Upper lobe of right lung (tissue), 1 donor: ENCODE measurements around the gene ZCCHC12. TPM values are rescaled to one million over a fixed set of nuclear protein-coding genes. Genes with fewer than 3 reads are reported as not detected.
"Not testable (repeated sequence)": the region's sequence is repeated elsewhere in the genome, so short reads cannot be mapped to it uniquely, and the experiment has no call there.

Source experiments
- ATAC-seq: fragments of 200-7000 bp; cut with Tn5 transposase; one replicate; pipeline ENCODE4 v1.9.1; 2020; ENCODE audit warnings: mild to moderate bottlenecking, moderate library complexity
- DNase-seq: peaks from one replicate; pipeline ENCODE4 v3.0.0-alpha.2; 2020
- H3K27ac ChIP-seq: fragments of 200-600 bp; one replicate; pipeline ENCODE4 v1.8.0; 2022
- H3K27me3 ChIP-seq: fragments of 200-600 bp; one replicate; pipeline ENCODE4 v1.8.0; 2022; ENCODE audit warnings: mild to moderate bottlenecking
- H3K36me3 ChIP-seq: fragments of 200-600 bp; one replicate; pipeline ENCODE4 v1.8.0; 2022
- H3K4me1 ChIP-seq: fragments of 200-600 bp; one replicate; pipeline ENCODE4 v1.8.0; 2022
- H3K4me3 ChIP-seq: fragments of 200-600 bp; one replicate; pipeline ENCODE4 v1.8.0; 2022; ENCODE audit warnings: mild to moderate bottlenecking
- H3K9me3 ChIP-seq: fragments of 200-600 bp; one replicate; pipeline ENCODE4 v1.8.0; 2022
- intact Hi-C: fragments of 100-400 bp; cut with DNase I; formaldehyde crosslinking; loops from one replicate; pipeline ENCODE4 v1.11.0; 2022
- total RNA-seq: library from RNA; stranded (reverse); fragmentation: NEBNext Ultra II Directional; extraction: Animal tissue kit (Norgen Biotek cat#: 25700); gene quantifications from one replicate; pipeline ENCODE4 v1.2.1, GENCODE V29; 2021
- TF ChIP-seq, protein P1 (sequence below): fragments of 200-600 bp; IDR thresholded peaks from one replicate; pipeline ENCODE4 v1.8.0; 2022; ENCODE audit warnings: antibody characterized with exemption
- donor health status: DM: no; HTN: yes; CAD: no; lungs with severe emphysema.

Gene ZCCHC12
- total RNA-seq, 1 donor from 2014 or later = 0.41 TPM

DNA sequence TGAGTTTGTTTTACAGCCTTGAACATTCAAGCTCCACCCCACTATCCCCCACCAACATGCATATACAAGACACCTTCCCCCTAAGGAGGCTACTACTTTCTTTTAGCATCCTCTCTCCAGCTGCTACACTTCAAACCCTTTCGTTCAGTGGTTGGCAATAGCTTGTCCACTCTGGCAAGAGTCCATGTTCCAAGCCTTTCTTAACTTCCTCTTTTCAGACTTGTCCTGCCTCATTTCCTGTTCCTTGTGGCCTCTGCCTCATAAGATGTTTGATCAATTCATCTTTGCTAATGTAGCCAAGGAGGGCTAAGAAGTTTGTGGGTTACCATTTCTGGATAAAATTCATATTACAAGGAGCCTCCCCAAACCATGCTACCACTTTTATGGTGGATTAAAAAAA lies 20.8 kb upstream of the ZCCHC12 start:
- Histone ChIP-seq H3K4me3 (no peak overlapping the region), H3K27ac (no peak overlapping the region), H3K4me1 (no peaks in the 10 kb centered on the region), H3K9me3 (no peaks in the 10 kb centered on the region), H3K27me3 (no peaks in the 10 kb centered on the region), H3K36me3 (no peaks in the 10 kb centered on the region)
- intact Hi-C loops = loop anchor here (10.0 kb wide), 1 partner anchor 158 kb away; no protein-coding TSS in a partner anchor
- peak; percentile 70 for ATAC-seq
- TF ChIP-seq, protein P1, sequence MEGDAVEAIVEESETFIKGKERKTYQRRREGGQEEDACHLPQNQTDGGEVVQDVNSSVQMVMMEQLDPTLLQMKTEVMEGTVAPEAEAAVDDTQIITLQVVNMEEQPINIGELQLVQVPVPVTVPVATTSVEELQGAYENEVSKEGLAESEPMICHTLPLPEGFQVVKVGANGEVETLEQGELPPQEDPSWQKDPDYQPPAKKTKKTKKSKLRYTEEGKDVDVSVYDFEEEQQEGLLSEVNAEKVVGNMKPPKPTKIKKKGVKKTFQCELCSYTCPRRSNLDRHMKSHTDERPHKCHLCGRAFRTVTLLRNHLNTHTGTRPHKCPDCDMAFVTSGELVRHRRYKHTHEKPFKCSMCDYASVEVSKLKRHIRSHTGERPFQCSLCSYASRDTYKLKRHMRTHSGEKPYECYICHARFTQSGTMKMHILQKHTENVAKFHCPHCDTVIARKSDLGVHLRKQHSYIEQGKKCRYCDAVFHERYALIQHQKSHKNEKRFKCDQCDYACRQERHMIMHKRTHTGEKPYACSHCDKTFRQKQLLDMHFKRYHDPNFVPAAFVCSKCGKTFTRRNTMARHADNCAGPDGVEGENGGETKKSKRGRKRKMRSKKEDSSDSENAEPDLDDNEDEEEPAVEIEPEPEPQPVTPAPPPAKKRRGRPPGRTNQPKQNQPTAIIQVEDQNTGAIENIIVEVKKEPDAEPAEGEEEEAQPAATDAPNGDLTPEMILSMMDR = no peak
- DNase-seq = no peak

DNA sequence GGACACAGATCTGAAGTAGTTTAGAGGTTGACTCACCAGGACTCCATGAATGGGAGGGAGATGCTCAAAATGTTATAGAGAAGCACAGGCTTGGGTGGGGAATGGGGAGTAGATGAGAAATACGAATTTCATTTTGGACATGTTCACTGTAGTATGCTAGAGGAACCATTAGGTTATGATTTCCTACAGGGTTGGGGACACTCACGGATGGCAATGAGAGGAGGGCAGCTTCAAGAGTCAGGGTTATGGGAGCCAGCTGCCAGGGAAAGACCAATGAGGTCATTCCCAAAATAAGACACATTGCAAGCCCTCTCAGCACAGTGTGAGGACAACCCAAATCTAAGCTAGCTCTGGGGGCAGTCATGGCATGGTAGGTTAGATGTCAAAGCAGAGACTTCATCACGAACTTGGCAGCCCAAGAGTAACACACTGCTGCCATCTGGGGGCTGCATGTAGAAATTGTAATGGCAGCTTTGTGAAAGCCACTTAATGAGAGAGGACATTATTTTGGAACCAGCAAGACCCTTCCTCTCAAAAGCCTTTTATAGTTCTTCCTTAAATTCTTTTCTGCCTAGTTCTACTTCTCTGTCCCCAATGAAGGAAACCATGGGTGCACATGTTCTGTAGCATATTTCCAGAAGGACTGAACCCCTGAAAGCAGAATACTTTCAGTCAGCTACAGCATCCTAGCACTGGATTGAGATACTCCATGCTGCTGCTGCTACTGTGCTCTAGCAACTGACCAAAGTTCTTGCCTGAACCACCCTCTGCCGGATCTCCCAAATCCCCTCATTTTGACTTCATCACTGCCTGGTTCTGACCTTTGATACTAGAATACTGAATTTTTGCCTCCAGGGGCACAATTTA lies 16.2 kb upstream of the ZCCHC12 start:
- DNase-seq (no peak), ATAC-seq (peak; percentile 88)
- Histone ChIP-seq H3K27ac (no peak overlapping the region), H3K9me3 (no peaks in the 10 kb centered on the region), H3K27me3 (no peaks in the 10 kb centered on the region), H3K36me3 (no peaks in the 10 kb centered on the region), H3K4me1 (no peaks in the 10 kb centered on the region), H3K4me3 (no peak overlapping the region)
- intact Hi-C loops = loop anchor here (10.0 kb wide), 1 partner anchor 163 kb away; no protein-coding TSS in a partner anchor
- TF ChIP-seq, protein P1 = peak; percentile 63

DNA sequence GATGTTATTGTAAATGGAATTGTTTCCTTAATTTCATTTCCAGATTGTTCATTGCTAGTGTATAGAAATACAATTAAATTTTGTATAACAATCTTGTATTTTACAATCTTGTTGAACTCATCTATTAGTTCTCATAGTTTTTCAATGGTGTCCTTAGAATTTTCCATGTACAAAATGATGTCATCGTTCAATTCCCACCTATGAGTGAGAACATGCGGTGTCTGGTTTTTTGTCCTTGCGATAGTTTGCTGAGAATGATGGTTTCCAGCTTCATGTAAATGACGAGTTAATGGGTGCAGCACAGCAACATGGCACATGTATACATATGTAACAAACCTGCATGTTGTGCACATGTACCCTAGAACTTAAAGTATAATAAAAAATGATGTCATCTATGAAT lies 6.4 kb upstream of the ZCCHC12 start:
- H3K4me3 ChIP-seq, DNase-seq, H3K27me3 ChIP-seq, ATAC-seq, H3K36me3 ChIP-seq, H3K27ac ChIP-seq, H3K4me1 ChIP-seq, H3K9me3 ChIP-seq, intact Hi-C loops: not testable (repeated sequence)

DNA sequence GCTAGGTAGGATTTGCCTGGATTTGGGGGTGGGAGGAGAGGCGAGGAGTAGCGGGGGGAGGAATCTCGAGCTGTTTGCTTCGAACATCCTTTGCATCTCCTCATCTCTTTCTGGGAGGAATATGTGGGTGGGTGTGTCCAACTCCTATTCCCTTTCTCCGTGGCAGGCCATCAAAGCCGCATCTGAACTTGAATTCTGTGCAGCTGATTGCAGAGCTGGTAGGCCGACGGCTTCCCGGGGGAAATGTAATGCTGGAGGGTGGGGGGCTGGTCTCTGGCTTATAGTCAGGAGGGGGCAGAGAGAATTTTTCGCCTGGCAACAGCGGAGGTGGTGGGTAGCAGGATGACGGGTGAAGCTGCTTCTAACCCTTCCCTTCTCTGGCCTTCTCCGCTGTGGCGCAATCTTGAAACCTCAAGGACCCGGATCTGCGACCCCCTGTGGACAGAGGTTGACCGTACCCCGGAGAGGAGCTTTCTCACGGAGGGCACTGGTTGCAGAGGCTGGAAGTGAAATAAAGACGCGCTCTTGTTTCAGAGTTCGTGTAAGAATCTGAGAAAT lies 628 bp downstream of the ZCCHC12 start:
- intact Hi-C loops = no loop called here
- Histone ChIP-seq H3K4me3 (peak overlapping the region; percentile 21), H3K27me3 (peaks cover 4% of the 10 kb centered on the region), H3K9me3 (no peaks in the 10 kb centered on the region), H3K36me3 (no peaks in the 10 kb centered on the region), H3K27ac (no peak overlapping the region), H3K4me1 (no peaks in the 10 kb centered on the region)
- DNase-seq (no peak), ATAC-seq (no peak)
- TF ChIP-seq, protein P1 = no peak

DNA sequence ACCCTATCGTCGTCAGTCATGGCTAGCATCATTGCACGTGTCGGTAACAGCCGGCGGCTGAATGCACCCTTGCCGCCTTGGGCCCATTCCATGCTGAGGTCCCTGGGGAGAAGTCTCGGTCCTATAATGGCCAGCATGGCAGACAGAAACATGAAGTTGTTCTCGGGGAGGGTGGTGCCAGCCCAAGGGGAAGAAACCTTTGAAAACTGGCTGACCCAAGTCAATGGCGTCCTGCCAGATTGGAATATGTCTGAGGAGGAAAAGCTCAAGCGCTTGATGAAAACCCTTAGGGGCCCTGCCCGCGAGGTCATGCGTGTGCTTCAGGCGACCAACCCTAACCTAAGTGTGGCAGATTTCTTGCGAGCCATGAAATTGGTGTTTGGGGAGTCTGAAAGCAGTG lies 1.6 kb downstream of the ZCCHC12 start:
- TF ChIP-seq, protein P1 = no peak
- DNase-seq = no peak

DNA sequence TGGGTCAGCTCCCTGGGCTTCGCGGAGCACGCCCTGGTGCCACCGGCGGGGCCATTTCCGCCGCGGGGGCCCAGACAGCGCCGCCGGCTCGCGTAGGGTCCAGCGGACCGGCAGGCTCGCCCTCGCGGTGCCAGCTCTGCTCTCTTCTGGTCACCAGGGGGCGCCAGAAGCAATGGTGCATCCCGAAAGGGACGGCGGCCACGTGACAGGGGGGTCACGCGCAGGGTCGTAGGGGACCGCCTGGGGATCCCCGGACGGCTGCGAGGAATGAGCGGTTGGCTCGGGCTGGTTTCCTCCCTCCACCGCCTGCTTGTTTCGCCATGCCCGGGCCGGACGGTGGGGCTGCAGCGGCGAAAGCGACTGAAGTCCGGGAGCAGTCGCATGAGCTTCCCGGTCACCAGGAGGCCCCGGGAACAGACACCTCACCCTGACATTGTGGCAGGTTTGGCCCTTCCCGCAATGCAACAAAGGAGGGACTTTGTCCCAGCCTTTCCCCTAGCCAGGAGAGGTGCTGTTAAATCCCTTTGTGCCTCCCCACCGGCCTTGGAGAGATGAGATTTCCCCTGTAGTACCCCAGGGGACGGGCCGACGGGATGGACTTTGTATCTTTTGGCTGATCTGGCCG lies 15.8 kb downstream of the ZCCHC12 start:
- TF ChIP-seq, protein P1 = peak; percentile 76
- Histone ChIP-seq H3K4me1 (no peaks in the 10 kb centered on the region), H3K4me3 (peak overlapping the region; percentile 45), H3K9me3 (no peaks in the 10 kb centered on the region), H3K27me3 (no peaks in the 10 kb centered on the region), H3K27ac (no peak overlapping the region), H3K36me3 (no peaks in the 10 kb centered on the region)
- intact Hi-C loops = no loop called here
- DNase-seq = peak; percentile 91
- peak; percentile 99 for ATAC-seq

More for the DNA sequence above, 1.6 kb downstream of the ZCCHC12 start:
- intact Hi-C loops = no loop called here
- no peak for ATAC-seq
- H3K27me3 ChIP-seq = peaks cover 4% of the 10 kb centered on the region
- no peak overlapping the region for H3K4me3 ChIP-seq
- H3K4me1 ChIP-seq = no peaks in the 10 kb centered on the region
- no peaks in the 10 kb centered on the region for H3K36me3 ChIP-seq
- H3K27ac ChIP-seq = no peak overlapping the region
- H3K9me3 ChIP-seq = no peaks in the 10 kb centered on the region
